ENCODE results near the gene GAB2. TPM values are rescaled to one million over a fixed set of nuclear protein-coding genes. Genes with fewer than 3 reads are reported as not detected.
"Not testable (repeated sequence)": the region's sequence is repeated elsewhere in the genome, so short reads cannot be mapped to it uniquely, and the experiment has no call there.

GAB2 gene
- total RNA-seq, 2 donors from 2014 or later = 6.5 to 11.4 TPM

DNA sequence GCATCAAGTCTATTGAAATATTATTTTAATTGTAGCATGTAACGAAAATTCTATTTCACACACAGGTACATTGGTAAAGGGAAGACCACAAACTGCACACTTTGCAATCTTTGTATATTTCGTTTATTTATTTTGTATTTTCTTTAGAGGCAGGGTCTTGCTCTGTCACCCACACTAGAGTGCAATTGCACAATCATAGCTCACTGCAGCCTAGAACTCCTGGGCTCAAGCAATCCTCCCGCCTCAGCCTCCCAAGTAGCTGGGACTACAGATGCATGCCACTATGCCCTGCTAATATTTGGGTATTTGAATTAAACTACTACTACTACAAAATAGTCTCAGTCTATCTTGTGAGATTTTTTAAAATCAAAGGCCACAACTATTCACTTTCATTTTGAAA is 42.7 kb downstream of the GAB2 start:
- no peak overlapping the region for H3K27ac Mint-ChIP-seq
- H3K4me1 Mint-ChIP-seq = no peaks in the 10 kb centered on the region
- no peak for ATAC-seq (replicated peaks)
- no peaks in the 10 kb centered on the region for H3K27me3 Mint-ChIP-seq
- H3K9me3 Mint-ChIP-seq = peaks cover 3% of the 10 kb centered on the region
- no peak overlapping the region for H3K4me3 Mint-ChIP-seq
- no peaks in the 10 kb centered on the region for H3K36me3 Mint-ChIP-seq (ENCODE audit: low read depth)

DNA sequence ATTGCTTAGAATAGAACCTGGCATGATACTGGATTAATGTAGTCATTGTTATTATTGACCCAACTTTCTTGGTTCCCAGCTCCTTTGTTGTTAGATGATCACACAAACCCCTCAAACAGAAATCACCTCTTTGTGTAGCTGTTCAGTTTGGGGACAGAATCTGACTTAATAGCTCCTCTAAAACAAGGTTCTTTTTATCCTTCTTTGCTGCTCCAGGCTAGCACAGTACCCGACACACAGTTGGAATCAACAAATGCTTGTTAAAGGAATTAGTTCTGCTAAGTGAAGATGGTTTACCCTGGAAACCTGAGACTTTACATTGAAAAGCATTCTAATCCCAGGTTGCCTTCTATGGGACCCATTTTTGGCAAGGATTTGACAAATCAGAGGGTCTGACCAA is 43.9 kb downstream of the GAB2 start:
- no peaks in the 10 kb centered on the region for H3K36me3 Mint-ChIP-seq (ENCODE audit: low read depth)
- H3K27me3 Mint-ChIP-seq = no peaks in the 10 kb centered on the region
- no peaks in the 10 kb centered on the region for H3K4me1 Mint-ChIP-seq
- H3K27ac Mint-ChIP-seq = no peak overlapping the region
- no peak for ATAC-seq (replicated peaks)
- no peak overlapping the region for H3K4me3 Mint-ChIP-seq
- peaks cover 3% of the 10 kb centered on the region for H3K9me3 Mint-ChIP-seq

DNA sequence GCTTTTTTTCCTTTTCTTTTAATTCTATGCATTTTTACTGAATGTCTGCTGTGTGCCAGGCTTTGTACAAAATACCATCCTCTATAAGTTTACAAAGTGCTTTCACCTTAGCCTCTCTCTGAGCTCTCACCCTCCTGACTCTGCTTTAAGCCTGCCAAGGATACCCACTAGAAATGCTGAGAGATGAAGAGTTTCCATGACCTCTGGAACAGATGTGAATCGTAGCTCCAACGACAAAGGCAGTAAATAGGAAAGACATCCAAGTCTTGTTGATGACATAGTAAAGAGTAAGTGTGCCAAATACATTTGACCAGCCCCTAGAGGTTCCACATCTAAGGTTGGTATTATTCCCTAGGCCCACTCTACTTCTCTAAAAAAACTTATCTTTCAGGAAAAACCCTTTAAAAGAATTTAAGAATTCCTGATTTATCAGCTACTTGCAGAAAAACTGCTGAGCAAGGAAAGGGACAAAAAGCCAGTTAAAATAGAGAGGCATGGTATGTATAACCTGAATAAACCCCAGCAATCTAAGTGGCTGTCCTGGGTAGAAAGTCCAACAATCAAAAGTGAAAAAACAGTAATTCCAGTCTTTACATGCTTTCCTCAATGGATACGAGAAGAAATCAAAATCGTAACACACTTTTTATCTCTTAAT is 45.4 kb downstream of the GAB2 start:
- no peaks in the 10 kb centered on the region for H3K27me3 Mint-ChIP-seq
- no peak overlapping the region for H3K27ac Mint-ChIP-seq
- no peaks in the 10 kb centered on the region for H3K4me1 Mint-ChIP-seq
- H3K4me3 Mint-ChIP-seq = no peak overlapping the region
- H3K9me3 Mint-ChIP-seq = no peaks in the 10 kb centered on the region
- H3K36me3 Mint-ChIP-seq (ENCODE audit: low read depth) = no peaks in the 10 kb centered on the region
- ATAC-seq (replicated peaks) = no peak

DNA sequence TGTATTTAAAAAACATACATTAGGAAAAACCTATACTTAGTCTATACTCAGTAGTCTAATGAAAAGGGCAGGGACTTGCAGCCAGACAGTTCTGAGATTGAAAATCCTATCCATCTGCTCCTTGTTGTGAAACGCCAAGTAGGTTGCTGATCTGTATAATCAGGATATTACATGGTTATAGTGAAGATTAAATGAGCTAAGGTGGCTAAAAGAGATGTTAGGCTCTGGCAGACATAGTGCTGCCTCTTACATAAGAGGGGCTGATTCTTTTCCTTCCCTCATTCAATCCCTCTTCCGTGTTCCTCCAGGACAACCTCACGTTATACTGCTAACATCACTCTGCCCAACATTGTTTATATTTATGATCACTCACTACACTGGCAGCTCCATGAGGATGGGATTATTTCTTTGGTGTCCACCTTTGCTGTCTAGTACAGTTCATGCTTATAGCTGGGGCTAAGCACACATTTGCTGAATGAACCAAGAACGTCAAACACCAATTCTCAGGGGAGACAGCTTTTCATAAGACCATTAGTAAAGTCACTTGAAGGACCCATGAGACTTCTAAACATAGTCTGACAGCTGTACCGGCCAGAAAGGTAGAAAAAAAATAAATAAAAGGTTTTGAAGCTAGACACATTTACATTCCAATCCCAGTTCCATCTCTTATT is 46.3 kb downstream of the GAB2 start:
- H3K36me3 Mint-ChIP-seq (ENCODE audit: low read depth) = no peaks in the 10 kb centered on the region
- ATAC-seq (replicated peaks) = no peak
- H3K4me1 Mint-ChIP-seq = no peaks in the 10 kb centered on the region
- H3K27me3 Mint-ChIP-seq = no peaks in the 10 kb centered on the region
- no peak overlapping the region for H3K27ac Mint-ChIP-seq
- H3K4me3 Mint-ChIP-seq = no peak overlapping the region
- H3K9me3 Mint-ChIP-seq = no peaks in the 10 kb centered on the region

DNA sequence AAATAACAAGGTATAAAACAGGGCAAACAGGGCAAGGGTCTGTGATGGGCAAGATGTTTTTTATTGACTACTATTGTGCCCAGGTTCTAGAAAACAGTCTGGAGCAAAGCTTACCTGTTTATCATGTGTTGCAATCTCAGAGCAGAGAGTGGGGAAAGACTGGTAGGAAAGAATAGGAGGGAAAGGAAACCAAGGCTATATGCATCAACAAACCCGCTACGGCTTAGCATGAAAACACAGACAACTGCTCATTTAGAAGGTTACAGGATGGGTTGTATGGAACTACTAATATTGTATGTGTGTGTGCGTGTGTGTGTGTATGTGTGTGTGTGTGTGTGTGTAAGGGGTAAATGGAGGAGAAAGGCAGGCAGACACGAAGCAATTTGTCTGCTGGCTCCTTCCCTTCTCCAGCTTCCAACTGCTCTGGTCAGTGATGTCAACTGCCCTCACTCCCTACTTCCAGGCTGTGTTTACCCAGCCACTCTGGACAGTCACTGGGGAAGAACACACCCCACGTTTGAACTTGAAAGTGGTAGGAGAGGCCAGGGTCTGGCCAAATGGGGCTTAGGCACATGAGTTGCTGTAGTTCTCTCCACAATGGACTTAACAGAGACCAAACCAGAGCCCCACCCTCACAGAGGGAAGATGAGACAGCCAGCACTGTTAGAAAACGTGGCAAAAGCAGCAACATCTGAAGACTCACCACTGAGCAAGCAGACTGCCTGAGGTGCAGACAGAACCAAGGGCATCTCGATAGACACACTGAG is 47.0 kb downstream of the GAB2 start:
- no peaks in the 10 kb centered on the region for H3K36me3 Mint-ChIP-seq (ENCODE audit: low read depth)
- ATAC-seq (replicated peaks) = no peak
- H3K27me3 Mint-ChIP-seq = no peaks in the 10 kb centered on the region
- no peaks in the 10 kb centered on the region for H3K9me3 Mint-ChIP-seq
- H3K27ac Mint-ChIP-seq = no peak overlapping the region
- H3K4me3 Mint-ChIP-seq = no peak overlapping the region
- H3K4me1 Mint-ChIP-seq = no peaks in the 10 kb centered on the region

DNA sequence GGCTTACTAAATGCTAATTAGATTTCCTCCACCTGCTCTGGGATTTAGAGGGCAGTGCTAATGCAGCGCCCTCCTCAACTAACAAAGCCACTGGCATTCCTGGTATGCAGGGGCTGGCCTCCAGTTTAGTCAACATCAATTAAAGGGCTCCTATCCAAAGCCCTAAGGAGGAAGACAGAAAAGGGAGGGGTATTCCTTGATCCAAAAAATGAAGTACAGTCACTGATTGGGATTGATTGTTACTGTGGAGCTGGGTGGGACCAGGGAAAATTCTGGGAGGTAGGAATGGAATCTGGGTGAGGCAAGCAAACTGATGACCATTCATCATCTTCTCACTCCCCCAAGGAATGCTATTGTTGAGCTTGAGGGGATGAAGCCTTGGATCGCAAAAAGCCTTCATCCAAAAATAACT is 52.2 kb downstream of the GAB2 start:
- Mint-ChIP-seq H3K27me3 (no peaks in the 10 kb centered on the region), H3K9me3 (no peaks in the 10 kb centered on the region), H3K36me3 (ENCODE audit: low read depth) (no peaks in the 10 kb centered on the region), H3K27ac (no peak overlapping the region), H3K4me1 (no peaks in the 10 kb centered on the region), H3K4me3 (no peak overlapping the region)
- ATAC-seq (replicated peaks) = no peak

DNA sequence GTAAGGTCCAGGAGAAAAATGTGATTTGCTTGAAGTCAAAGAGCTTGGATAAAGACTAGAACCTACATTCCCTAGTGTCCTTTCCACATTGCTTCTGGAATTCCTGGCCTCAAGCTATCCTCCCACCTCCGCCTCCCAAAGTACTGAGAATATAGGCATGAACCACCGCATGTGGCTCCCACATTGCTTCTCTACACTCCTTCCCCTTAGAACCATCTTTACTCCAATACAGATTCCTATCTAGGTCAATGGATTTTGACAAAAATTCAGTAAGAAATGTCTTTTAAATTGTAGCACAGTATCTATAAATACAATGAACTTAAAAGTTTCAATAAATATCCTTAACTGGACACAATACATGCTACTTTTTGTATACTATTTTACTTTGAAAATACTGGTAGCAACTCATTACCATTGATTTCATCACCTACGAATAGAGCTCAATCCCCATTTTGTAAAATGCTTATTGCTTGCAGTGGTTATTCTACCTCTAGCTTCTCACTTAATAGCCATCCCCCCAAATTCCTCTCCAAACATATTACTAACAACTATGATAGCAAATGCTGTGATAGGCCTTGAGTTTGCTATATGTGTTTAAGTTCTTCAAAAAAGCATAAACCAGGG is 53.4 kb downstream of the GAB2 start:
- Mint-ChIP-seq H3K9me3 (no peaks in the 10 kb centered on the region), H3K27ac (no peak overlapping the region), H3K27me3 (no peaks in the 10 kb centered on the region), H3K4me1 (no peaks in the 10 kb centered on the region), H3K4me3 (no peak overlapping the region), H3K36me3 (ENCODE audit: low read depth) (no peaks in the 10 kb centered on the region)
- no peak for ATAC-seq (replicated peaks)

DNA sequence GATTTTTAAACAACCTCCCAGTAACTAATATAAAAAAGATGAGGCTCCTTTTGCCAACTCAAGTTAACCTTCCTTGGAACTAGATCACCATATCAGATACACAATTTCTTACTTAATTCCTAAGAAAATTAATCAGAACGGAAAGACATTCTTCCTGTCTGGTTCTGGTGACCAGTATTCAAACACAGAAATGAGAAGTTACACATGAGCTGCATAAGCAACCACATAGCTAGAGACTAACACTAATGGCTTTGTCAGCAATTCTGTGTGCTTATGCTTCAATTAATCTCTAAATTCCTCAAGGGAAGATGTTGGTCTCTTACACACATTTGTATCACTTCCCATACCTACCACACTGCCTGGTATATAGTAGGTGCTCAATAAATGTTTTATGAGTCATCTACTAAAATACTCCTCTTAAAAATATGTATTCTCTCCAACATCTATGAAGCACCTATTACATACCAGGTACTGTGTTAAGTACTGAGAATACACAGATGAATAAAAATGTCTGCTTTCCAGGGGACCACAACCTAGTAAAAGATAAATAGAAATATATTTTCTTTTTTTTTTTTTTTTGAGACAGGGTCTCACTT is 54.5 kb downstream of the GAB2 start:
- Mint-ChIP-seq H3K27ac (no peak overlapping the region), H3K4me1 (no peaks in the 10 kb centered on the region)
- ATAC-seq (replicated peaks) = no peak

DNA sequence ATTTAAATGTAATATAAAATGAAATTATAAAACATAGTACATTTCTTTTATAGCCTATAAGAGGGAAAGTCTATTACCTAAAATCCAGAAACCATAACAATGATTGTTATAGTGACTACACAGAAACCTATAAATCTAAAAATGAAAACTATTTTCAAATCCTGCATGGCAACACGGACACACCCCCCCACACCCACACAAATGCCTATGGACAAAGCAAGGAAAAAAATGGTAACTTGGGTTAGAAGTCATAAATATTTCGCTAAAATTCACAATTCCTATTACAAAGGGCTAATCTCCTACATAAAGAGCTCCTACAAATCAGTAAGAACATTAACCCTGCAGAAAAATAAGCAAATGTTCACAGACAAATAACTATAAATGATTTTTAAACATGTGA is 56.4 kb downstream of the GAB2 start:
- Mint-ChIP-seq H3K4me1 (no peaks in the 10 kb centered on the region), H3K4me3 (no peak overlapping the region), H3K36me3 (ENCODE audit: low read depth) (no peaks in the 10 kb centered on the region), H3K27ac (no peak overlapping the region), H3K9me3 (no peaks in the 10 kb centered on the region), H3K27me3 (no peaks in the 10 kb centered on the region)
- ATAC-seq (replicated peaks) = no peak

More for the DNA sequence above, 54.5 kb downstream of the GAB2 start:
- Mint-ChIP-seq H3K9me3 (no peaks in the 10 kb centered on the region), H3K27me3 (no peaks in the 10 kb centered on the region), H3K4me3 (no peak overlapping the region), H3K36me3 (ENCODE audit: low read depth) (no peaks in the 10 kb centered on the region)

DNA sequence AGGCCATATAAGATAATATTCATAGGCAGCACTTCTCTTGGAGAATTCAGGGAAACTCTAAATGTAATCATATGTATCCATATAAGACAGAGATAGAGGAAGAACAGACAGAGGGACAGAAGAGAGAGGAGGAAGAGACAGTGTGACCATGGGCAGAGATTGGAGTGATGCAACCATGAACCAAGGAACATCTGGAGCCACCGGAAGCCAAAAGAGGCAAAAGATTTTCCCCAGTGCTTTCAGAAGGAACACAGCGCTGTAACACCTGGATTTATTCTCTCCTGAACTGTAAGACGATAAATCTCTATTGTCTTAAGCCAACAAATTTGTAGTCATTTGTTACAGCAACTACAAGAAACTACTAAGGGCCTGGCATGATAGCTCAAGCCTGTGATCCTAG is 57.7 kb downstream of the GAB2 start:
- no peak overlapping the region for H3K27ac Mint-ChIP-seq
- no peaks in the 10 kb centered on the region for H3K4me1 Mint-ChIP-seq

DNA sequence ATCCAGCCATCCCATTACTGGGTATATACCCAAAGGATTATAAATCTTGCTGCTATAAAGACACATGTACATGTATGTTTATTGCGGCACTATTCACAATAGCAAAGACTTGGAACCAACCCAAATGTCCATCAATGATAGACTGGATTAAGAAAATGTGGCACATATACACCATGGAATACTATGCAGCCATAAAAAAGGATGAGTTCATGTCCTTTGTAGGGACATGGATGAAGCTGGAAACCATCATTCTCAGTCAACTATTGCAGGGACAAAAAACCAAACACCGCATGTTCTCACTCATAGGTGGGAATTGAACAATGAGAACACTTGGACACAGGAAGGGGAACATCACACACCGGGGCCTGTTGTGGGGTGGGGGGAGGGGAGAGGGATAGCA is 59.7 kb downstream of the GAB2 start:
- not testable (repeated sequence) for H3K27ac Mint-ChIP-seq; H3K4me1 Mint-ChIP-seq; ATAC-seq (replicated peaks); H3K9me3 Mint-ChIP-seq; H3K27me3 Mint-ChIP-seq; H3K36me3 Mint-ChIP-seq (ENCODE audit: low read depth); H3K4me3 Mint-ChIP-seq

More for the DNA sequence above, 57.7 kb downstream of the GAB2 start:
- Mint-ChIP-seq H3K27me3 (no peaks in the 10 kb centered on the region), H3K36me3 (ENCODE audit: low read depth) (no peaks in the 10 kb centered on the region), H3K4me3 (no peak overlapping the region), H3K9me3 (no peaks in the 10 kb centered on the region)
- ATAC-seq (replicated peaks) = no peak

DNA sequence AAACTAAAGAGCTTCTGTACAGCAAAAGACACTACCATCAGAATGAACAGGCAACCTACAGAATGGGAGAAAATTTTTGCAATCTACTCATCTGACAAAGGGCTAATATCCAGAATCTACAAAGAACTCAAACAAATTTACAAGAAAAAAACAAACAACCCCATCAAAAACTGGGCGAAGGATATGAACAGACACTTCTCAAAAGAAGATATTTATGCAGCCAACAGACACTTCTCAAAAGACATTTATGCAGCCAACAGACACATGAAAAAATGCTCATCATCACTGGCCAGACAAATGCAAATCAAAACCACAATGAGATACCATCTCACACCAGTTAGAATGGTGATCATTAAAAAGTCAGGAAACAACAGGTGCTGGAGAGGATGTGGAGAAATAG is 60.2 kb downstream of the GAB2 start:
- H3K4me3 Mint-ChIP-seq; H3K4me1 Mint-ChIP-seq; H3K36me3 Mint-ChIP-seq (ENCODE audit: low read depth): not testable (repeated sequence)

DNA sequence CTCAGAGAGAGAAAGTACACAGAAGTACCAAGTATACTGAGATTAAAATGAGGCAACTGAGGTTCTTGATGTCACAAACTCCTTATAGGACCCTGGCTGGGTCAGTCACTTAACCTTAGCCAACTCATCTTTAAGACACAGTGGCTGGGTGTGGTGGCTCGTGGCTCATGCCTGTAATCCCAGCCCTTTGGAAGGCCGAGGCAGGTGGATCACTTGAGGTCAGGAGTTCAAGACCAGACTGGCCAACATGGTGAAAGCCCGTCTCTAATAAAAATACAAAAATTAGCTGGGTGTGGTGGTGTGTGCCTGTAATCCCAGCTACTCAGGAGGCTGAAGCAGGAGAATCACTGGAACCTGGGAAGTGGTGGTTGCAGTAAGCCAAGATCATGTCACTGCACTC is 61.9 kb downstream of the GAB2 start:
- not testable (repeated sequence) for H3K27ac Mint-ChIP-seq; H3K4me3 Mint-ChIP-seq; H3K4me1 Mint-ChIP-seq; H3K9me3 Mint-ChIP-seq; ATAC-seq (replicated peaks); H3K27me3 Mint-ChIP-seq; H3K36me3 Mint-ChIP-seq (ENCODE audit: low read depth)

More for the DNA sequence above, 60.2 kb downstream of the GAB2 start:
- H3K27ac Mint-ChIP-seq; H3K27me3 Mint-ChIP-seq; ATAC-seq (replicated peaks); H3K9me3 Mint-ChIP-seq: not testable (repeated sequence)

DNA sequence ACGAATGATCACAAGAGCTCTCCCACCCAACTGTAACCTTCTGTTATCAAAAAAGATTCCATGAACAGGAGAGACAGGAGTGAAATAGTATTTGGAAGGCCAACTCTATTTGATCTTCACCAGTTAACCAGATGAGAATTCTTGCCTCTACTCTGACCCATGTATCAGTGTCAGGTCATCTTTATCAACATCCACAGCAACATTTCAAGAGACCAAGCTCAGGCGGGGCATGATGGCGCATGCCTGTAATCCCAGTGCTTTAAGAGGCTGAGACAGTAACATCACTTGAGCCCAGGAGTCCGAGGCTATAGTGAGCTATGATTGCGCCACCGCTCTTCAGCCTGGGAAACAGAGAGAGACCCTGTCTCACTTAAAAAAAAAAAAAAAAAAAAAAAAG is 62.3 kb downstream of the GAB2 start:
- peaks cover 5% of the 10 kb centered on the region for H3K4me1 Mint-ChIP-seq
- no peak overlapping the region for H3K27ac Mint-ChIP-seq
- no peaks in the 10 kb centered on the region for H3K27me3 Mint-ChIP-seq
- no peaks in the 10 kb centered on the region for H3K9me3 Mint-ChIP-seq
- no peak for ATAC-seq (replicated peaks)
- H3K36me3 Mint-ChIP-seq (ENCODE audit: low read depth) = no peaks in the 10 kb centered on the region
- H3K4me3 Mint-ChIP-seq = no peak overlapping the region
